HG02943 (cell line): ENCODE results near the gene FJX1.
A peak's percentile ranks its signal among the peaks of the same experiment; 100 is the strongest.
"Not testable (repeated sequence)": the region's sequence is repeated elsewhere in the genome, so short reads cannot be mapped to it uniquely, and the experiment has no call there.

ENCODE experiments used
- ATAC-seq: cut with Tn5 transposase; IDR thresholded peaks from one replicate; pipeline ENCODE4 v1.9.1; 2021; ENCODE audit warnings: mild to moderate bottlenecking, low read depth, moderate library complexity; ENCODE audit not compliant: unreplicated experiment

FJX1 gene

DNA sequence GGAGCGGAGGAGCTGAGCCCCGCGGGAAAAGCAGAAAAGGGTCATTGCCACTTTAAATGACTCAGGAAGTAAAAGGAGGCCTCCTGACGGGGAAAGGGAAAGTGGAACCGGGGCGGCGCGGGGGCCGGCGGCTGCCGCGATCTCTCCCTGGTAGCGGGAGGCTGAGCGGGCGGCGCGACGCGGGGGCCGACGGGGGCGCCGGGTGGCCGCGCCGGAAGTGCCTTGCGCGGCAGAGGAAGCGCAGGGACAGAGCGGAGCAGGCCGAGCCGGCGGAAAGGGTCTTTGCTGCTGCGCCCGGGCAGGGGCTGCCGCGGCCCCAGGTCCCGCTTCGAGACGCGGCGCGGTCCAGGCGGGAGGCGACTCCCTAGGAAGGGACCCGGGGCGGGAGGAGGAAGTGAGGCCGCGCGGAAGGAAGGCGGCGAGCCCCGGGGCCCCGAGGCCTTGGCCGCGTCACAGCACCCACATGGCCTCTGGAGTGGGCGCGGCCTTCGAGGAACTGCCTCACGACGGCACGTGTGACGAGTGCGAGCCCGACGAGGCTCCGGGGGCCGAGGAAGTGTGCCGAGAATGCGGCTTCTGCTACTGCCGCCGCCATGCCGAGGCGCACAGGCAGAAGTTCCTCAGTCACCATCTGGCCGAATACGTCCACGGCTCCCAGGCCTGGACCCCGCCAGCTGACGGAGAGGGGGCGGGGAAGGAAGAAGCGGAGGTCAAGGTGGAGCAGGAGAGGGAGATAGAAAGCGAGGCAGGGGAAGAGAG, 44.6 kb downstream of the FJX1 start, which contains the start of gene TRIM44:
Gene TRIM44 (plus strand): TSS at position 127 of the 759 bp plus-strand sequence. CDS start 337 bp downstream, at position 464.
- ATAC-seq, result peak; percentile 93

DNA sequence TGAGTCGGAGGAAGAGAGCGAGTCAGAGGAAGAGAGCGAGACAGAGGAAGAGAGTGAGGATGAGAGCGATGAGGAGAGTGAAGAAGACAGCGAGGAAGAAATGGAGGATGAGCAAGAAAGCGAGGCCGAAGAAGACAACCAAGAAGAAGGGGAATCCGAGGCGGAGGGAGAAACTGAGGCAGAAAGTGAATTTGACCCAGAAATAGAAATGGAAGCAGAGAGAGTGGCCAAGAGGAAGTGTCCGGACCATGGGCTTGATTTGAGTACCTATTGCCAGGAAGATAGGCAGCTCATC, 45.1 kb downstream of the FJX1 start:
- no peak for ATAC-seq

DNA sequence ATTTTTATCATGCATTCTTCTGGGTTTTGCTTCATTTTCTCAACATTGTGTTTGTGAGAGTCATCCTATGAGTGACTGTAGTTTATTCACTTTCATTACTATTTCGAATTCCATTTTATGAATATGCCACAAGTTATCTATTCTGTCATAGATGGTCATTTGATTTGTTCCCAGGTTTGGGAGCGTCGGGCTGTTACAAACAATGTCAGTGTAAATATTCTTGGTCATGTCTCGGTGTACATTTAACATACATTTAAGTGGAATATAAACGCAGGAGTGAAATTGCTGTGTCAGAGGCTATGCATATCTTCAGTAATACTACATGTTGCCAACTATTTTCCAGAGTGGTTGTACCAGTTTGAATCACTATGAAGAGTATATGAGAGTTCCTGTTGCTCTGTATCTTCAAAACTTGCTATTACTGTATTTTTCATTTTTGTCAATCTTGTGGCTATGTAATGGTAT, 46.7 kb downstream of the FJX1 start:
- ATAC-seq, result no peak

DNA sequence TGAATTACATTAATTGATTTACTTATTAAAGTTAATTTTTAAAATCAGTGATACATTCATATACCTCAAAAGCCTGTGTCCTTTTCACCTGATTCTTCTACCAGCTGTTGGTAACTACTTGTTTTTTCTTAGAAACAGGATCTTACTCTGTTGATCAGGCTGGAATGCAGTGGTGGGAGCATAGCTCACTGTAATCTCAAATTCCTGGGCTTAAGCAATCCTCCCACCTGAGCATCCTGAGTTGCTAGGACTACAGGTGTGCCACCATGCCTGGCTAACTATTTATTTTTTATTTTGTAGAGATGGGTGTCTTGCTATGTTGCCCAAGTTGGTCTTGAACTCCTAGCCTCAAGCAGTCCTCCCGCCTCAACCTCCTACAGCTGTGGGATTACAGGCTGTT, 49.0 kb downstream of the FJX1 start:
- ATAC-seq, result no peak

DNA sequence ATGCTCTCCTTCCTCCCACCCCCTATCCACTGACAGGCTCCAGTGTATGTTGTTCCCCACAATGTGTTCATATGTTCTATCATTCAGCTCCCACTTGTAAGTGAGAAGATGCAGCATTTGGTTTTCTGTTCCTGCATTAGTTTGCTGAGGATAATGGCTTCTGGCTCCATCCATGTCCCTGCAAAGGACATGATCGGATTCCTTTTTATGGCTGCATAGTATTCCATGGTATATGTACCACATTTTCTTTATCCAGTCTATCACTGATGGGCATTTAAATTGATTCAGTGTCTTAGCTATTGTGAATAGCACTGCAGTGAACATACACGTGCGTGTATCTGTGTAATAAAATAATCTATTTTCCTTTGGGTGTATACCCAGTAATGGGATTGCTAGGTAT, 50.1 kb downstream of the FJX1 start:
- not testable (repeated sequence) for ATAC-seq
